CD4-positive, alpha-beta T cell treated with Interleukin-4 for 1 hour (primary cell): ENCODE measurements around the gene INPP5E.

Source experiments
- DNase-seq, 2 donors: peaks; one replicate each; pipeline ENCODE4 v3.0.0-alpha.2; 2020 to 2022

INPP5E gene

DNA sequence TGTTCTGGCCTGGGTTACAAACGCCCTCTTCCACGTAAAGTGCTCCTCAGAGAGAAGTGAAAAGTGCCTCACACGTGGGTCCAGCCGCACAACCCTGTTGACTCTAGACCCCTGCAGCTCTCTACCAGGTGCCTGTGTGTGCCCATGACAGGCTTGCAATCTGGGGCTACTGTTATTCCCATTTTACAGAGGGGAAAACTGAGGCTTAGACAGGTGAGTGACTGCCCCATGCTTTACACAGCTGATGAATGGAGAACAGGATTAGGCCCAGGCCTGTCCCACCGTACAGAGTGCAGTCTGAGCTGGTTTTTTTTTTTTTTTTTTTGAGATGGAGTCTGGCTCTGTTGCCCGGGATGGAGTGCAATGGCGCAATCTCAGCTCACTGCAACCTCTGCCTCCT, 6.2 kb upstream of the INPP5E start:
- no peak for DNase-seq

DNA sequence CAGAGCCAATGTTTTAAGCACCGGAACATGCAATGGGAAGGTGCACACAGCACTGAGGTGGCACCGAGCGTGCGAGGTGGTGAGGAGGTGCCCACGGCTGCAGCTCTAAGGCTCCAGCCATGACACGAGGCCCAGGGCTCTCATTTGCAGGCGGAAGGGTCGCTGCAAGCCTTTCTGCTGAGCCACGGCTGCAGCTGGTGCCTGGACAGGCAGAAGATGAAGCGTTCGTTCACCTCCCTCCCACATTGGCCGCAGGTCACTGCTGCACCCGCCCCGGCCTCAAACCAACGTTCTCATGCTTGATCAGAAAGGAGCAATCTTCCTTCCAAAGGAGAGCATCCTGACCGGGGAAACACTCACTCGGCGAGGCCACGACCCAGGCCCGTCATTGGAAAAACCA, 4.5 kb upstream of the INPP5E start:
- no peak for DNase-seq

DNA sequence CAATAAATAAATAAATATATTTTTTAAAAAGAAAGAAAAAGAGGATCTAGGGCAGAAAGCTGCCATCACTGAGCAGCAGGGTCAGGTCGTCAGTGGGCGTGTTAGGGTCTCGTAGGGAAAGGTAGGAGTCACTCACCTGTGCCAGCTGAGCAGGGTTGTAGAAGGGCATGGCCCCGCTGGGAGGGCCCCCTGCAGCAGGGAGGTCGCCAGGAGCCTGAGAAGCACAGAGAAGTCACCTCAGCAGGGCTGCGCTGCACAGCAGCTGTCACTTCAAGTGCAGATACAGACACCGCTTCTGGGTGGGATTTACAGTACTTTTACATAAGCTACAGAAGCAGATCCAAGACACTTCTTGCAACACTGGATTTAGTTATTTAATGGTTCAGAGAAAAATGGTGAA, 4.0 kb upstream of the INPP5E start:
- no peak for DNase-seq

DNA sequence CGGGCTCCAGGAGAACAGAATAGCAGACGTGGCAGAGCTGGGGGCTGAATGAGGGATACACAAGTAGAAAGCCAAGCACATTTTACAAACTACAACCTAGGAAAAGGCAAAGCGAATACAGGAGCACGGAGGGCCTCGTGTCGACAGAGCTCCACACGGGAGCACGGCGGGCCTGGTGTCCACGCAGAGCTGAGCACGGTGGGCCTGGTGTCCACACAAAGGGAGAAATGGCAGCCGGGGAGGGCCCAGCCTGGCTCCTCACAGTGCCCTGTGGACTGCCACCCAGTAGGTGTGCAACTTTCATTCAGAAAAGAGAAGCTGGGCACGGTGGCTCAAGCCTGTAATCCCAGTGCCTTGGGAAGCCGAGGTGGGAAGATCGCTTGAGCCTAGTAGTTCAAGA, 3.4 kb upstream of the INPP5E start:
- DNase-seq: no peak

DNA sequence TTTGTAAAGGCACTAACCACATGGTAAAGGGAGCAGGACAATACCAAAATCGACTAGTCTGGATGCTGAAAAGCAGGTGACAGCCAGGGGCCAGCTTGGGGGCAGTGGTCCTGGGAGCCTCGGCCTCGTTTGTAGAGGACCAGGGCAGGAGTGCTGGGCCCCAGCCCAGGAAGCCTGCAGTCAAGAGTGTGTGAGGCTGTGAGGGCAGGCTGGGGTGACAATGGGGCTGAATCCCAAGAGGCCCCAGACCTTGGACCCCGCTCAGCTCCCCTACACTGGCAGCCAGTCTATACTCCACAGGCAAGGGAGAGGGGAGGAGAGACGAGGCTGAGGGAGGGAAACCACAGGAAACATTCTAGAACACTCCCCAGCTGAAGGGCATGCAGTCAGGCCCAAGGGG, 2.6 kb upstream of the INPP5E start:
- DNase-seq: no peak

DNA sequence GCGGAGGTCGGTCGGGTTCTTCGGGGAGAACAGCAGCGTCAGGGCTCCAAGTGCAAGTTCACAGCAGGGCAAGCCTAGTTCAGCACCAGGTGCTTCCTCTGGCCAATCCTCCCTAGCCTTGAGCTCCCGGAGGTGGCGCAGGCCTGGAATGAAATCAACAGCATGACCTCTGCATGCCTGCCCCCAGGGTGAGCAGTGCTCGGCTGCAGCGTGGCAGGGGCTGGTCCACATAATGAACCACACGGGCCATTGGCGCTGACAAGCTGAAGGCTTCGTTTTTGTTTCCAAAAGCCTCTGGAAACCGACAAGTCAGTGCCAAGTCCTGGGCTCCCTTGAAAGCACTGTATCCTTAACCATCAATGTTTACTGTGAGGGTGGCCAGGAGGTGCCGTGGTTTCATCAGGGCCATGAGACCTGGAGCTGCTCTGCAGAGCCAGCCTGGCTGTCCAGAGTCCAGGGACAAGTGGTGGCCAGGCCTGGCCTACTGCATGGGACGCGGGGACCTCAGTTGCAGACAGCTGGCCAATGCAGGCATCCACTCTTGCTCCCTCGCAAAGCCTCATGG, 2.1 kb upstream of the INPP5E start:
- DNase-seq: no peak

DNA sequence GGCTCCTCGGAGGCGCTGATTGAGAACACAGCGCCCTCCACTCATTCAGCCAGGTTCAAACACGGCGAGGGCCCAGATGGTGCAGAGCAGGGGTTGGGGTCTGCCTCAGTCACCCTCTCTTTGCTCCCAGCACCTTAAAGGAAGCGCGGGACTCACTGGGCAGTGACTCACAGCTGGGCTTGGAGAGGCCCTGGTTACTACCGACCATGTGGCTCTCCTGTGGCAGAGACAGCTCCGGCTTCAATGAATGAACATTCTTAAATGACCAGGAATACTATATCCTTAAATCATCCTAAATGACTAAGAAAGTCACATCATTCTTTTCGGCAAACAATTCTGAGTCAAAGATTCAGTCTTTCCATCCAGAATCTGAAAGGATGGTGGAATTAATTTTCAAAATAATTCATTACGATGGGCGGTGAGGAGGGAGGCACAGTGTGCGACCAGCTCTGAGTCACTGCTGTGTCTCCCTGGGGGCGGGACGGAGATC, 1.6 kb upstream of the INPP5E start:
- no peak for DNase-seq

DNA sequence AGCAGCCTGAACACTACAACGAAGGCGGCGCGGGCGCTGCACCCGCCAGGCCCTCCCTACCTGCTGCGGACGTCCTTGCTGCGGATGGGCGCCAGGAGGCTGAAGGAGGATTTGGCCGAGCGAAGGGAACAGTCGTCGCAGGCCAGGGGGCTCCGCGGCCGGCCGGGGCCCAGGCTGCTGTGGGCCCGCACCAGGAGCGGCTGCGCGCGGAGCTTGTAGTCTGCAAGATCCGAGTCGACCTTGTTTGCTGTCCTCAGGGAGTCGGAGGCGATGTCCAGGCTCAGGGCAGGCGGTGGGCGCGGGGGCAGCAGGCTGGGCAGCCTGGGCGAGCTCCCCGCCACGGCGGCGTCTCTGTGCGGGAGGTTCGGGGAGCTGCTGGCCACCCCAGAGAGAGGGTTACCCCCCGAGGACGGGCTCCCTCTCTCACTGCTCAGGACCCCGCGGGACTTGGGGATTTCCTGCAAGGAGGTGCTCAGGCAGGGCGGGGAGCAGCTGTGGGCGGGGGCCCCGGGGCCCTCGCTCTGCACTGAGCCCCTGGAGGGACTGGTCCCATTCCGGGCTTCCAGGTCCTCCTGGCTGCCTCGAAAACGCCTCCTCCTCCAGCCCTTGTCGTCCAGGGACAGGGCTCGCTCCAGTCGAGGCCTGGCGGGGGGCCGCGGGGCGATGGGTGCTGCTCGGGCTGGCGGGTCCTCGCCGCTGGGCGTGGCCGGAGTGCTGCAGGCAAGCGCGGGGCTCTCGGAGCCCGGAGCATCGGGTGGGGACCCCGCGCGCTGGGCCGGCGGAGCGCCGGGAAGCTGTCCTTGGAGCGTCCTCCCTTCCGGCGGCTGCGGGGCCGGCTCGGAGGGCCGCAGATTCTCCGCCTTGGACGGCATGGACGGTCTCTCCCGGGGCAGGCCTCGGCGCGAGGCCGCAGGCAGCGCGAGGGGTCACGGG, 831 bp downstream of the INPP5E start:
- peak; percentile 28 to 59 for DNase-seq

DNA sequence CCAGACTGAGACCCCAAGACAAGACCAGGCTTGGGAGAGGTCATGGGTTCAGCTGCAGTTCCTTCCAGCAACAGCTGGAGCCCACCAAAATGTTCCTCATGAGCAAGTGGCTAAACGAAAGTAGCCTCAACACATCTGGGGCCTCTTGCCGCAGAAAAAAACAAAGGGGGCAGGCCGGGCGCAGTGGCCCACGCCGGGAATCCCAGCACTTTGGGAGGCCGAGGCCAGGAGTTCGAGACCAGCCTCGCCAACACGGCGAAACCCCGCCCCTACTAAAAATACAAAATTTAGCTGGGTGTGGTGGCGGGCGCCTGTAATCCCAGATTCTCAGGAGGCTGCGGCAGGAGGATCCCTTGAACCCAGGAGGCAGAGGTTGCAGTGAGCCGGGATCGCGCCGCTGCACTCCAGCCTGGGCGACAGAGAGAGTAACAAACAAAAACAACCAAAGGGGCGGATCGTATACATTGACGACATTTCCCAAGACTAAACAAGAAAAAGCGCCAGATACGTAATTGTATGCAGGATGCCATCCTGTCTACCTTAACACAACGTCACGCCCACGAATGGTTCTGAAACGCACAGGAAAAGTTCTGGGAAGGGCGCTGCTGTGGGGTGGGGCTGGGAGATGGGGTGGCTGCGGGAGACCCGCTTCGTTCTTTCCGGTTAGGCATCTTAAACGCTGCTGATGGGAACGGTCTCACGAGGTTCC, 1.7 kb downstream of the INPP5E start:
- DNase-seq: peak in 1 of 2 donors; percentile 30

DNA sequence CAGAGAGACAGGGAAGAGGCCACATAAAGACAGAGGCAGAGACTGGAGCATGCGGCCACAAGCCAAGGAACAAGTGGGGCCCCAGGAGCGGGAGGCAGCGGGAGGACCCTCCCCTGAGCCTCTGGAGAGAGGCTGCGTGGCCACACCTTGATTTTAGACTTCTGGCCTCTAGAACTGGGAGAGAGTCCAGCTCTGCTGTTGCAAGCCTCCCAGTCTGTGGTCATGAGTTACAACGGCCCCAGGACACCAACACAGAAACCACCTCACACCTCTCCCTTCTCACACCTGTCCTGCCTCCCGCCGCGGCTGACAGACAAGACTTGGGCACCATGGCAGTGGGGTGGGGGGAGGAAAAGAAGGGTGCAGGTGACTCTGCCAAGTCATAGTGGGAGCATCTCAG, 2.2 kb downstream of the INPP5E start:
- no peak for DNase-seq

DNA sequence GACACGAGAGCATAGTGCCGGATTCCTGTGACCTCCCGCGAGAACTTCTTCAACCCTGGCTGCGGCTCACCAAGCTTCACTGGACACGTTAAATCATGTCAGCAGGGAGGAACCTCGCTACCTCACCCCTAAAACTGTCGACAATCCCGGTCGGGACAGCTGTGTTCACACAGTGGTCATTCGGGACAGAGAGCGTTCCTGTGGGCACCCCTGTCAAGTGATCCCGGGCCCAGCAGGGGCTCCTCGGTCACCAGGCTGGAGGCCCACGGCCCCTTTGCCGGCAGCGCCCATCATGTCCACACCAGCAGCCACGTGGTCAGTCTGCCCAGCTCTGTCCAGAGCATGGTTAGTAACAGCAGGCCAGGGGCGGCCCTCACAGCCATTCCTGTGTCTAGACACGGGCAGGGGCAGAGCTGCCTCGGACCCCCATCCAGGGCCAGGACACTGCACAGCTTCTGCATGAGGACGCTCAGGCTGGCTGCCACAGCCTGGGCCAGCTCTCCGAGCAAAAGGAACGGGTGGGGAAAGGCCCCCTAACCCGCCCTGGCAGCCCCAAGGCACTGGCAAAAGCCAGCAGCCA, 3.5 kb downstream of the INPP5E start:
- no peak for DNase-seq

DNA sequence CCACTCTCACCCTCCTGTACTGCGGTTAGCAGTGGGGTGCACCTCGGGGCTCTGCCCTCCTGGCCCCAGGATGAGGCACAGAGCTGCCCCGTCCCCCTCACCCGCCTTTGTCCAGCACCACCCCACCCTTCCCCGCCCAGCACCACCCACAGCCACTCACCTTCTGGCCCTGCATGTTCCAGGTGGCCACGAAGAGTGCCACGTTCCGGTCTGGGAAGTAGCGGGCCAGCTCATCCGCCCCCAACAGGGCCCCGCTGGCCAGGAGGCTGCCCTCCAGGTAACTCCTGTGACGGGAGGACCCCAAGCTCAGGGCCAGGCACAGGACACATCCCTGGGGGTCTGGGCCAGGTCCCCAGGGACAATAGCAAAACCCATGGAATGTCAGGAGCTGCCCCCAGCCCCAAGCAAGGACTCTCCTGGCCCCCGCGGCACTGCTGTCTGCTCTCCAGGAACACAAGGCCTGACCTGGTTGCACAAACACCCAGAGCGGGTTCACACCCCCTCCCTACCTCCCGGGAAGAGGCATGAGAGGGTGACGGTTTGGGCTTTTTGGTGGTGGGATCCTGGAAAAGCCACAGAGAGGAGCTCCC, 5.0 kb downstream of the INPP5E start:
- no peak for DNase-seq

DNA sequence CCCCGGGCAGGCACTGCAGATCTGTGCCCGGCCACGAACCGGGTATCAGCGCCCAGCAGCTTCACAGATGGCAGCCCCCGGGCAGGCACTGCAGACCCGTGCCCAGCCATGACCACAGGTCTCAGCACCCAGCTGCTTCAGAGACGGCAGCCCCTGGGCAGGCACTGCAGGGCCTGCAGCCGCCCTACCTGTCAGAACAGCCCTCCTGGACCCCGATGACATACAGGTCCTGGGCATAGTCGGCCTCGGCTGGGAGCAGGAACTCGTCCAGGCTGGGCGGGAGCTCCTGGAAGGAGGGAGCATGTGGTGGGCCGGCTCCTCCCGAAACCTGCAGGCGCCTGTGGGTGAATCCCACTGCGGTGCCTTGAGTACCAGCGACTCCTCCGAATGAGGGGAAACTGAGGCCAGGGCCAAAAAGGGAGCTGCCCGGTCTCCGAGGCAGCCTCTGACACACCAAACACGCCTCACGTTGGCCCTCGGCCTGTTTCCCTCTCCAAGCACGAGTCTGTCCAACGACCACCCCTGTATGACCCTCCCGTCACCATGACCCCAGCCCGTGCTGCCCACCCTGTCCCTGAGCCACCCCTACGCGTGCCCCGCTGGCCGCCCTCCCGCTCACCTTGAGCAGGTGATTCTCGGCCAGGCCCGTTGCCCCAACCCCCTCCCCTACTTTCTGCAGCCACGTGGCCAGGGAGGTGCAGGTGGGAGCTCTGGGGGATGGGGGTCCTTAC, 5.6 kb downstream of the INPP5E start:
- no peak for DNase-seq

DNA sequence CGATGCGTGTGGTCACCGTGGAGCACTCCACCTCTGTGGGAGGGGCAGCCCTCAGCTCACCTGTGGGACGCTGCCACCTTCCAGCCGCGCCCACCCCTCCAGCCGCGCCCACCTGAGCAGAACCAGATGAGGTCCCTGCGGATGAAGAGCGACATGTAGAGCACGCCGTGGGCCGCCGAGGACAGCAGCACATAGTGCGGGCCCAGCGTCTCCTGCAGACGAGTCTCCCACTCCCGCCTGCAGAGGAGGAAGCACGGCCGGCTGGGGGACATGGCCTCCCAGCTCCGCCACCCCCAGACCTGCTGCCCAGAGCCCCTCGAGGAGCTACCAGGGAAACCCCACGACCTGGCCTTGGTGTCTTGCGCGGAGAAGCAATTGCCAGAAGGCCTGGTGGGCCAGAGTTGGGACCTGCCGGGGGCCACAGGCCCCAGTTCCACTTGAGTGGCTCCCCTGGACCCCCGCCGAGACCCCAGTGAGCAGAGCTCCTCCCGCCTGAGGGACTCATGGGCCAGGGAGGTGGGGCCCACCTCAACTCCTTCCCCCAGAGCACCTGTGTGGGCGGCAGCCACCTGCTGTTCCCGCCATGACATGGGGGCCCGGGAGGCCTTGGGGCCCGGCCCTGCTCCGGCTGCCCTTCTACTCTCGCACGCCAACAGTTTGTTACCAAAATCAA, 6.5 kb downstream of the INPP5E start:
- DNase-seq: no peak

DNA sequence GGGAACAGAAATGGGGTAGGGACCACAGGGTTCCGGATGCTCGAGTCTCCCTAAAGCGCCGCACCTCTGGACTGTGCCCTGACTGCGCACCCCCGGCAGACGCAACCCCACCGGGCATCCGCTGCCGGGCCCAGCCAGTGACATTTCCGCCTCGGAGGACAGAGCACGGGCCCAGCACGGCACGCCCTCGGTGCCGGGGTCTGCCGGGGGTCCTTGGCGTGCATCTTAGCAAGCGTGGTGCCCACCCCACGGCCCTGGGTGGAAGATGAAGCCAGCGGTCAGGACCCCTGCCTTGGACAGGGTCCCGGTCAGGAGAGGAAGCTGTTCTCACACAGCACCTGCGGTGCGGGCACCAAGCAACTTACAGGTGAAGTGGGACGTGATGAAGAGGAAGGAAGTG, 7.1 kb downstream of the INPP5E start:
- DNase-seq: no peak

DNA sequence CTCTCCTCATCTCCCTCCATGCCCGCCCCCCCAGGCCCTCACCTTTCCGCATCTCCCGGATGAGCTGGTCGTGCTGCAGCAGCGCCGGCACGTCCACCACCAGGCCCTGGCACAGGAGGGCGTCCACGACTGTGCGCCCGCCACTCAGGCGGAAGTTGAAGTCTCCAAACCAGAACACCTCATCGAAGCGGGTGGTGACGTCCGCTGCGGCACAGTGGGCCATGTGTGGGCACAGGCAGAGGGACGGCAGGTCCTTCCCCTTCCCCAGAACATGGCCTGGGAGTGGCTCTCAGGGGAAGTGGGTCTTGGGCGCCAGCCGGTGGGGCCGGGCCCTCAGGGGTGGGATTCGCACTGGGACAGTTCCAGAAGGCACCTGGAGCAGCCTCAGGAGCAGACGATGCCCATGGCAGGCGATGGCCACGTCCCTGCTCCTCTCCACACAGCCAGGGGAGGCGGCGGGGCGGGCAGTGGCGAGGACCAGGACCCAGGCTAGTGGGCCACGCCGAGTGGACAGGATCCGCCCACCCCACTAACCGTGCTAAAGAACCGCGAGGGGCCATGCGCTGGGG, 7.8 kb downstream of the INPP5E start:
- no peak for DNase-seq

DNA sequence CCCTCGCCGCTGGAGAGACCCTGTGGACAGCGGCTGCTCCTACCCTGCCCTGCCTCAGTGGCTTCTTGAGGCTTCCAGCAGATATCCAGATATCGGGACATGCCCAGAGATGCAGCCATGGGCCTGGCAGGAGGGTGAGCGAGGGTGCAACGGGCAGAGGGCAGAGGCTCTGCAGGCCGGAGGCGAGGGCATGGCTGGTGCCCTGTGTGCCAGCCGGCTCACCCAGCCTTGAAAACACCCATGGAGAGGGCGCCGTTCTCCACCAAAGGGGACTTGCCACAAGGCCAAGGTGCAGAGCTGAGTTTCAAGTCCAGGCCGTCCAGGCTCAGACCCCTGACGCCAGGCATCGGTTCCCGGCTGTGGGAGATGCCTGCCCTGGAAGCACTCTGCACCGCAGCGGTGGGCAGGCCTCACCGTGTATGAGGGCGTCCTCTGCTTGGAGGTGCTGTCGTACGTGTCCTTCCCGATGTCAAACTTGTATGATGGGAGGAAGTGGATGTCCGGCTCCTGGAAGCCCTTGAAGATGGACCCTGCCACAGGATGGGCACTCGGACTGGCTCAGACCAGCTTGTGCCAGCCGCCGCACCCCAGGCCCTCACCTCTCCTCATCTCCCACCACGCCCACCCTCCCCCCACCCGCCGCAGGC, 8.9 kb downstream of the INPP5E start:
- no peak for DNase-seq

DNA sequence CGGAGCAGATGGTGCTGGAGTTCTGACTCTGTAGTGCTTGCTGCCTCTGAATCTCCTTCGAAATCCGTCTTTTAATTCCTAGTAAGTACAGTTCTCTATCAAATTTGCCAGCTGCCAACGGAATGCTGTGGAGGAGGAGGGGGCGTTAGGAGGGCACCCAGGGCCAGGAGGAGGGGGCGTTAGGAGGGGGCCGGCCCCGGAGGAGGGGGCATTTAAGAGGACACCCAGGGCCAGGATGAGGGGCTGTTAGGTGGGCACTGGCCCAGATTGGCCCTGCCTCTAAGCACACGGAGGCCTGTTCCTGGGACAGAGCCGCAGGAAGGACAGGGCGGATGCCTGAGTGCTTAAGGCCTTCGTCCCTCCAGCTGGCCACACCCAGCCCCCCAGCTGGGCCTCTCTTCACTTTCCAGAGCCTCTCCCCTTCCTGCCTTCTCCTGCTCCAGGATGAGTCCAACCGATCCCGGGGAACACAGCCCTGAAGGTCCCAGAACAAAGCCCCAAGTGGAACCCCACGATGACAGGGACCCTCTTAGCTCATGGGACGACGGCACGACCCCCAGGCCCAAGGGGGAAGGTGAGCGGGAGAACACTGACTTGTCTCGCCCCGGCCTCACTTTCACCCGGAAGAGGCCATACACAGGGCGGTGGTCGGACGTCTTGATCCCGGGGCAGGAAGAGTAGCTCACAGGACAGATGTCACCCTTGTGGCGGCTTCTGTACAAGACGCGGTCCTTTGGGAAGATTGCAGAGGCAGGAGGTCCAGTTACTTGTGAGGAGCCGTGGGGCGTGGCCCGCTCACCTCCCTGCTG, 9.8 kb downstream of the INPP5E start:
- no peak for DNase-seq

DNA sequence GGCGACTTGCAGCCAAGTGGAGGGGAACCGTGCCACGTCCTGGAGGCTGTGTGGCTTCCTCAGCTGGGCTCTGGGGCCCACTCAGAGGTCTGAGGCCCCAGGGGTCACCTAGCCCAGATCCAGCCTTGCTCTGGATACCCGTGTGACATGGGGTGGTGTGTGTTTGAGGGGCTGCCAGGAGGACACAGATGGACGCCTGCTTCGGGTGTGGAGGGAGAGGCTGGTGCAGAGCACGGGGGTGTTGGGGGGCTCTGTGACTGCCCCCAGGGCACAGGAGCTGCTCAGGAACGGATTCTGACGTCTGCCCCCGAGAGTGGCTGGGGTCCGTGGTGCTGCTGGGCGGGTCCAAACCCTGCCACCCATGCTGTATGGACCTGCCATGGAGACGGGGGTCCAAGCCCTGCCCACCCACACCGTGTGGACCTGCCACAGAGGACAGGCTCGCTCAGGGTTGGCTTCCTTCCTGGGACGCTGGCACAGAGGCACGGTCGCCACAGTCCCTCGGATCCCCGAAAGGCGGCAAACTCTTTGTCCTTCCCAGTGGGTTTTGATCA, 10.5 kb downstream of the INPP5E start:
- no peak for DNase-seq

DNA sequence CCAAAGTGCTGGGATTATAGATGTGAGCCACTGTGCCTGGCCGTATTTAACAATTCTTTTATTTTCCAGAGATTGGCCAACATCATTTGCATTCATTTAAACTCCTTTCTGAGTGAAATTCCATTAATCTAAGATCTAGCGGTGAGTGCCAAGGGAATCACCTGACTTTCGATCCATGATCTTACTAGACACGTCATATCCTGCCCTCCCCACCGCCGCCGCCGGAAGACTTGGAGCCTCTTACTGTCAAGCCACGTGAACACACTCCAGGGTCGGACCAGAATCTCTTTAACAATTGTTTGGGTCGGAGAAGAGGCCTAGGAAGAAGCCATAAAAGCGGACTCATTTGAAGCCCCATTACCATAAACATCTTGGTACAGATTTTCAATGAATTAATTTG, 12.9 kb downstream of the INPP5E start:
- DNase-seq: no peak
